GM10248 (cell line): Measurements from ENCODE around the gene CX3CR1.

Experiments
- CTCF ChIA-PET: fragments of 300-600 bp; sonication (Branson Sonifier 250); formaldehyde crosslinking; extraction: SDS; loops from one replicate; lab custom pipeline; 2021; ENCODE audit warnings: antibody characterized with exemption; lab: Yijun Ruan, JAX
- POLR2A ChIA-PET: fragments of 350-650 bp; sonication (Branson Sonifier 250); formaldehyde crosslinking; extraction: SDS; loops from one replicate; lab custom pipeline; 2020; ENCODE audit warnings: antibody characterized with exemption; lab: Yijun Ruan, JAX
- DNase-seq: peaks from one replicate; pipeline ENCODE4 v3.0.0; 2012; ENCODE audit errors: extremely low spot score
- CTCF ChIP-seq: IDR thresholded peaks from 2 replicates; pipeline ENCODE4 v1.5.1; 2012; ENCODE audit warnings: mild to moderate bottlenecking, low read depth; ENCODE audit errors: extremely low read depth, missing control alignments, control extremely low read depth

The CX3CR1 gene

GRCh38 chr3:39264053-39264452, 15.8 kb downstream of the CX3CR1 start:
- TF ChIP-seq CTCF: no peak
- no peak for DNase-seq
- ChIA-PET CTCF (interaction anchor here (0.8 to 4.4 kb wide), 4 partner anchors 13 to 74 kb away, joined by 3 to 18 read pairs (median 8); no protein-coding TSS in a partner anchor), POLR2A (no interaction called here)

GRCh38 chr3:39263576-39263975, 16.3 kb downstream of the CX3CR1 start:
- DNase-seq: no peak
- ChIA-PET POLR2A (no interaction called here), CTCF (interaction anchor here (1.3 to 4.4 kb wide), 3 partner anchors 25 to 73 kb away, joined by 4 to 18 read pairs (median 13); no protein-coding TSS in a partner anchor)
- TF ChIP-seq CTCF: no peak

- no peak for DNase-seq
- ChIA-PET CTCF (interaction anchor here (2.0 to 4.4 kb wide), 4 partner anchors 19 to 73 kb away, joined by 5 to 18 read pairs (median 12); no protein-coding TSS in a partner anchor), POLR2A (no interaction called here)
- no peak for TF ChIP-seq CTCF
Observed at GRCh38 chr3:39262846-39263245, 17.0 kb downstream of the CX3CR1 start.

- ChIA-PET POLR2A (no interaction called here), CTCF (interaction anchor here (0.7 to 4.4 kb wide), 8 partner anchors 9 to 75 kb away, joined by 3 to 18 read pairs (median 6); no protein-coding TSS in a partner anchor)
- TF ChIP-seq CTCF: no peak
- DNase-seq: no peak
Observed at GRCh38 chr3:39261726-39262125, 18.1 kb downstream of the CX3CR1 start.

- POLR2A ChIA-PET: no interaction called here
- CTCF ChIA-PET: interaction anchor here (1.7 to 4.4 kb wide), 5 partner anchors 25 to 74 kb away, joined by 4 to 18 read pairs (median 7); no protein-coding TSS in a partner anchor
- peak; percentile 46 for DNase-seq
- TF ChIP-seq CTCF: peak; percentile 5
Observed at GRCh38 chr3:39260957-39261356, 18.9 kb downstream of the CX3CR1 start.

GRCh38 chr3:39260318-39260717, 19.5 kb downstream of the CX3CR1 start:
- no peak for DNase-seq
- no peak for TF ChIP-seq CTCF
- ChIA-PET CTCF (interaction anchor here (1.5 kb wide), 1 partner anchor 28 kb away, joined by 6 read pairs; no protein-coding TSS in a partner anchor), POLR2A (no interaction called here)
